OCI-M2 (cell line): ENCODE data around the gene PGGHG.

Experiments
- DNase-seq: peaks from one replicate; lab custom pipeline; 2025; ENCODE audit not compliant: unreplicated experiment; lab: John Stamatoyannopoulos, UW

PGGHG gene

GRCh38 chr11:269146-269890 is 19.6 kb upstream of the PGGHG start:
- DNase-seq, result no peak

- DNase-seq, result no peak
These were observed 18.2 kb upstream of the PGGHG start for GRCh38 chr11:270451-271318.

GRCh38 chr11:271319-271715 is 17.6 kb upstream of the PGGHG start:
- no peak for DNase-seq

GRCh38 chr11:272195-272930 is 16.6 kb upstream of the PGGHG start:
- DNase-seq, result no peak

GRCh38 chr11:272931-273198 is 16.1 kb upstream of the PGGHG start:
- DNase-seq, result no peak

GRCh38 chr11:276219-276618 is 12.7 kb upstream of the PGGHG start:
- no peak for DNase-seq

- no peak for DNase-seq
These were observed 10.7 kb upstream of the PGGHG start, which contains the start of gene NLRP6 for GRCh38 chr11:278001-278951. Gene NLRP6 (plus strand): TSS chr11:278407. CDS start chr11:278570, 163 bp downstream.

GRCh38 chr11:279040-279965 is 9.6 kb upstream of the PGGHG start:
- no peak for DNase-seq

- no peak for DNase-seq
These were observed 8.8 kb upstream of the PGGHG start for GRCh38 chr11:279966-280705.

- DNase-seq, result no peak
These were observed 8.0 kb upstream of the PGGHG start for GRCh38 chr11:280706-281485.

GRCh38 chr11:281486-282161 is 7.3 kb upstream of the PGGHG start:
- no peak for DNase-seq

GRCh38 chr11:282171-282570 is 6.8 kb upstream of the PGGHG start:
- no peak for DNase-seq

GRCh38 chr11:282630-283360 is 6.1 kb upstream of the PGGHG start:
- DNase-seq, result no peak

- DNase-seq, result no peak
These were observed 5.4 kb upstream of the PGGHG start for GRCh38 chr11:283405-284104.

GRCh38 chr11:284105-285020 is 4.6 kb upstream of the PGGHG start:
- no peak for DNase-seq
